HS-5 (cell line): ENCODE data around the gene EMILIN3.
A peak's percentile ranks its signal among the peaks of the same experiment; 100 is the strongest.

Experiments
- DNase-seq: peaks from one replicate; pipeline ENCODE4 v3.0.0-alpha.2; 2012; ENCODE audit warnings: low read depth

Gene EMILIN3

GRCh38 chr20:41344938-41345728 is 21.5 kb downstream of the EMILIN3 start:
- DNase-seq, result no peak

GRCh38 chr20:41344477-41344876 is 22.1 kb downstream of the EMILIN3 start:
- no peak for DNase-seq

GRCh38 chr20:41342474-41343464 is 23.8 kb downstream of the EMILIN3 start:
- DNase-seq, result no peak

GRCh38 chr20:41340327-41341055 is 26.1 kb downstream of the EMILIN3 start, which contains the start of gene LPIN3:
TSS of gene LPIN3 (plus strand) at chr20:41340821. CDS start at chr20:41345804, 4,983 bp downstream.
- DNase-seq, result peak; percentile 95

- no peak for DNase-seq
Observed at GRCh38 chr20:41339957-41340326, 26.7 kb downstream of the EMILIN3 start.

GRCh38 chr20:41336711-41337492 is 29.7 kb downstream of the EMILIN3 start:
- DNase-seq, result no peak

GRCh38 chr20:41335591-41335990 is 31.0 kb downstream of the EMILIN3 start:
- DNase-seq, result no peak

- DNase-seq, result no peak
Observed at GRCh38 chr20:41334443-41335421, 31.9 kb downstream of the EMILIN3 start.

GRCh38 chr20:41334036-41334435 is 32.6 kb downstream of the EMILIN3 start:
- no peak for DNase-seq

- DNase-seq, result no peak
Observed at GRCh38 chr20:41331731-41332130, 34.9 kb downstream of the EMILIN3 start.

GRCh38 chr20:41330941-41331340 is 35.7 kb downstream of the EMILIN3 start:
- no peak for DNase-seq

GRCh38 chr20:41330343-41330720 is 36.3 kb downstream of the EMILIN3 start:
- DNase-seq, result no peak

GRCh38 chr20:41329435-41330342 is 36.9 kb downstream of the EMILIN3 start:
- DNase-seq, result peak; percentile 100

GRCh38 chr20:41327178-41327577 is 39.4 kb downstream of the EMILIN3 start:
- no peak for DNase-seq

GRCh38 chr20:41320976-41321375 is 45.6 kb downstream of the EMILIN3 start:
- DNase-seq, result no peak

GRCh38 chr20:41320441-41320840 is 46.2 kb downstream of the EMILIN3 start:
- no peak for DNase-seq

GRCh38 chr20:41318271-41318649 is 48.4 kb downstream of the EMILIN3 start:
- DNase-seq, result no peak

GRCh38 chr20:41317546-41318270 is 48.9 kb downstream of the EMILIN3 start, which contains the start of gene ZHX3:
TSS of gene ZHX3 (minus strand) at chr20:41317731. CDS start at chr20:41204916, 112,815 bp downstream.
- peak; percentile 89 for DNase-seq
